Esophagus squamous epithelium (tissue), 5 donors: ENCODE measurements around the gene DNAJC1. TPM values are rescaled to one million over a fixed set of nuclear protein-coding genes. Genes with fewer than 3 reads are reported as not detected.

Source experiments
- DNase-seq: peaks from one replicate; lab custom pipeline; 2025; lab: John Stamatoyannopoulos, UW
- H3K27ac ChIP-seq, 4 donors: fragments of 200-600 bp; sonication (generic); one replicate each; pipeline ENCODE4 v1.5.1; 2016 to 2019; ENCODE audit warnings: mild to moderate bottlenecking in 1 of 4
- H3K27me3 ChIP-seq, 4 donors: fragments of 200-600 bp; sonication (generic); 1 replicate in 3 of 4; 2 replicates in 1 of 4; pipeline versions ENCODE4 v1.5.1 to v1.6.0; 2017 to 2021; ENCODE audit warnings: antibody characterized with exemption in 1 of 4
- H3K36me3 ChIP-seq, 3 donors: fragments of 200-600 bp; sonication (generic); one replicate each; pipeline ENCODE4 v1.5.1; 2016 to 2019
- H3K4me1 ChIP-seq, 3 donors: fragments of 200-600 bp; sonication (generic); one replicate each; pipeline ENCODE4 v1.5.1; 2017 to 2019
- H3K4me3 ChIP-seq, 4 donors: fragments of 200-600 bp; sonication (generic); 1 replicate in 3 of 4; 2 replicates in 1 of 4; pipeline ENCODE4 v1.5.1; 2016 to 2019; ENCODE audit warnings: mild to moderate bottlenecking in 2 of 4, moderate library complexity in 1 of 4
- H3K9me3 ChIP-seq, 3 donors: fragments of 200-600 bp; sonication (generic); one replicate each; pipeline ENCODE4 v1.5.1; 2016 to 2019
- CTCF ChIP-seq, 6 experiments: fragments of 450-650 bp in 4 of 6; fragments of 200-600 bp in 2 of 6; sonication (generic) in 2 of 6; IDR thresholded peaks; one replicate each; pipeline ENCODE4 v1.5.1; 2016 to 2019; ENCODE audit warnings: antibody characterized with exemption in 6 of 6, mild to moderate bottlenecking in 4 of 6, moderate library complexity in 4 of 6
- POLR2A ChIP-seq, 4 donors: fragments of 450-650 bp; IDR thresholded peaks; one replicate each; pipeline ENCODE4 v1.6.1; 2017; ENCODE audit warnings: antibody characterized with exemption in 4 of 4, mild to moderate bottlenecking in 4 of 4, moderate library complexity in 3 of 4
- WGBS, 2 donors: methylation state at CpG; one replicate each; pipeline ENCODE4 v1.1.5; 2018; 5-methylcytosine and 5-hydroxymethylcytosine counted together
- intact Hi-C: fragments of 100-400 bp; cut with DNase I; formaldehyde crosslinking; loops from one replicate; pipeline ENCODE4 v1.15.0; 2022
- total RNA-seq, 4 donors: library from RNA; depleted of rRNA; stranded (reverse); fragments of >200 nt; gene quantifications; one replicate each; pipeline ENCODE4 v1.1.0, GENCODE V29; 2016
- donor health status: DM: yes; HTN: yes; CAD: no.

The DNAJC1 gene
- total RNA-seq, 4 donors from 2014 or later: 36.1 to 84.8 (median 43.6) TPM

GRCh38 chr10:22017283-22018020, 13.9 kb upstream of the DNAJC1 start:
- intact Hi-C loops: no loop called here
- no peaks in the 10 kb centered on the region for H3K27me3 ChIP-seq
- 39 to 40% methylated on average over 3 of the region's 3 CpGs for WGBS, 2 donors
- H3K4me3 ChIP-seq: no peak overlapping the region
- H3K4me1 ChIP-seq: peaks cover 0 to 5% (median 0%) of the 10 kb centered on the region in 3 donors
- no peaks in the 10 kb centered on the region for H3K9me3 ChIP-seq
- no peak for TF ChIP-seq POLR2A (IDR thresholded peaks at IDR 0.05)
- TF ChIP-seq CTCF (IDR thresholded peaks at IDR 0.05): no peak
- no peaks in the 10 kb centered on the region for H3K36me3 ChIP-seq
- no peak overlapping the region for H3K27ac ChIP-seq
- no peak for DNase-seq

GRCh38 chr10:22016046-22016705, 12.6 kb upstream of the DNAJC1 start:
- intact Hi-C loops: no loop called here
- 62 to 82% methylated on average over 5 of the region's 5 CpGs for WGBS, 2 donors
- Histone ChIP-seq H3K4me1 (no peaks in the 10 kb centered on the region), H3K36me3 (no peaks in the 10 kb centered on the region), H3K4me3 (no peak overlapping the region), H3K27me3 (no peaks in the 10 kb centered on the region), H3K27ac (no peak overlapping the region), H3K9me3 (no peaks in the 10 kb centered on the region)
- no peak for TF ChIP-seq POLR2A (IDR thresholded peaks at IDR 0.05)
- DNase-seq: no peak

- Histone ChIP-seq H3K4me1 (no peaks in the 10 kb centered on the region), H3K27me3 (no peaks in the 10 kb centered on the region), H3K9me3 (no peaks in the 10 kb centered on the region), H3K4me3 (no peak overlapping the region), H3K36me3 (no peaks in the 10 kb centered on the region), H3K27ac (no peak overlapping the region)
- intact Hi-C loops: no loop called here
- no peak for DNase-seq
- TF ChIP-seq CTCF (IDR thresholded peaks at IDR 0.05): peak in 3 of 6 experiments; percentile 31 to 49 (median 49)
- TF ChIP-seq POLR2A (IDR thresholded peaks at IDR 0.05): no peak
- 13 to 26% methylated on average over 1 of the region's 1 CpG for WGBS, 2 donors
These were observed 7.5 kb upstream of the DNAJC1 start for GRCh38 chr10:22010973-22011408.

- DNase-seq: no peak
- intact Hi-C loops: no loop called here
- TF ChIP-seq POLR2A (IDR thresholded peaks at IDR 0.05) (no peak), CTCF (IDR thresholded peaks at IDR 0.05) (no peak)
- no peaks in the 10 kb centered on the region for H3K4me1 ChIP-seq
- H3K9me3 ChIP-seq: no peaks in the 10 kb centered on the region
- H3K27ac ChIP-seq: no peak overlapping the region
- H3K27me3 ChIP-seq: no peaks in the 10 kb centered on the region
- no peak overlapping the region for H3K4me3 ChIP-seq
- H3K36me3 ChIP-seq: no peaks in the 10 kb centered on the region
- 41 to 45% methylated on average over 4 of the region's 4 CpGs for WGBS, 2 donors
These were observed 7.0 kb upstream of the DNAJC1 start for GRCh38 chr10:22010539-22010938.

GRCh38 chr10:22006379-22006884, 2.9 kb upstream of the DNAJC1 start:
- intact Hi-C loops: loop anchor here (10.0 kb wide), 1 partner anchor 318 kb away; the partner anchor contains the start of gene BMI1
- DNase-seq: no peak
- no peak for TF ChIP-seq CTCF (IDR thresholded peaks at IDR 0.05)
- TF ChIP-seq POLR2A (IDR thresholded peaks at IDR 0.05): no peak
- Histone ChIP-seq H3K27me3 (no peaks in the 10 kb centered on the region), H3K27ac (no peak overlapping the region), H3K4me1 (peaks cover 0 to 16% (median 8%) of the 10 kb centered on the region in 3 donors), H3K4me3 (no peak overlapping the region), H3K36me3 (no peaks in the 10 kb centered on the region), H3K9me3 (no peaks in the 10 kb centered on the region)
